GM23248 (cell line): ENCODE data around the gene STOML2.

Source experiments
- EZH2 ChIP-seq: fragments of 200-600 bp; sonication (generic); IDR thresholded peaks from 2 replicates; pipeline ENCODE4 v1.6.1; 2018; ENCODE audit warnings: antibody characterized with exemption, mild to moderate bottlenecking; ENCODE audit not compliant: insufficient read depth, poor library complexity, severe bottlenecking
- EZH2phosphoT487 ChIP-seq: fragments of 200-600 bp; sonication (generic); IDR thresholded peaks from 2 replicates; pipeline ENCODE4 v1.6.1; 2018; ENCODE audit warnings: antibody characterized with exemption, moderate library complexity, mild to moderate bottlenecking, low read depth; ENCODE audit not compliant: insufficient read depth

GRCh38 chr9:35074141-35074540, 28.8 kb downstream of the STOML2 start:
- TF ChIP-seq EZH2phosphoT487: no peak
- TF ChIP-seq EZH2: no peak
